GM12892 (cell line): ENCODE data around the gene PRTG.
"Not testable (repeated sequence)": the region's sequence is repeated elsewhere in the genome, so short reads cannot be mapped to it uniquely, and the experiment has no call there.

Experiments
- DNase-seq: peaks from one replicate; pipeline ENCODE4 v3.0.0; 2011; ENCODE audit not compliant: insufficient read length
- FAIRE-seq: peaks from 2 replicates; lab custom pipeline; 2011; peaks lifted over from hg19 to GRCh38; lab: Jason Lieb, UNC
- POLR2A ChIP-seq: IDR thresholded peaks from 2 replicates; pipeline ENCODE4 v1.6.1; 2011; ENCODE audit warnings: low read depth, low read length, control low read depth
- POLR2AphosphoS5 ChIP-seq: IDR thresholded peaks from 2 replicates; pipeline ENCODE4 v1.6.1; 2011; ENCODE audit warnings: low read depth, low read length, control low read depth
- TAF1 ChIP-seq: IDR thresholded peaks from 2 replicates; pipeline ENCODE4 v1.6.1; 2011; ENCODE audit warnings: low read depth, mild to moderate bottlenecking, control low read depth, low read length, borderline replicate concordance

Gene PRTG

GRCh38 chr15:55741833-55742497 lies 987 bp downstream of the PRTG start:
- DNase-seq = no peak

GRCh38 chr15:55740981-55741832 lies 1.7 kb downstream of the PRTG start:
- TF ChIP-seq TAF1 (no peak), POLR2AphosphoS5 (no peak), POLR2A (no peak)
- FAIRE-seq (no peak), DNase-seq (no peak)

More at GRCh38 chr15:55741833-55742497, 987 bp downstream of the PRTG start:
- no peak for FAIRE-seq
- TF ChIP-seq TAF1 = no peak

GRCh38 chr15:55740359-55740878 lies 2.5 kb downstream of the PRTG start:
- FAIRE-seq (no peak), DNase-seq (no peak)
- TF ChIP-seq TAF1 (no peak), POLR2A (no peak), POLR2AphosphoS5 (no peak)

GRCh38 chr15:55739641-55740040 lies 3.3 kb downstream of the PRTG start:
- TF ChIP-seq POLR2A (no peak), TAF1 (no peak), POLR2AphosphoS5 (no peak)
- FAIRE-seq (no peak), DNase-seq (no peak)

GRCh38 chr15:55738715-55739114 lies 4.2 kb downstream of the PRTG start:
- FAIRE-seq (no peak), DNase-seq (no peak)
- TF ChIP-seq TAF1 (no peak), POLR2A (no peak), POLR2AphosphoS5 (no peak)

- FAIRE-seq (no peak), DNase-seq (no peak)
- TF ChIP-seq POLR2AphosphoS5 = no peak
- no peak for TF ChIP-seq POLR2A
- TF ChIP-seq TAF1 = no peak
Observed at GRCh38 chr15:55737373-55737772, 5.6 kb downstream of the PRTG start.

GRCh38 chr15:55736756-55737155 lies 6.2 kb downstream of the PRTG start:
- FAIRE-seq (no peak), DNase-seq (no peak)
- TF ChIP-seq POLR2AphosphoS5 (no peak), POLR2A (no peak), TAF1 (no peak)

- TF ChIP-seq POLR2A (no peak), TAF1 (no peak), POLR2AphosphoS5 (no peak)
- FAIRE-seq = no peak
- DNase-seq = no peak
Observed at GRCh38 chr15:55734641-55735040, 8.3 kb downstream of the PRTG start.

GRCh38 chr15:55733461-55733860 lies 9.5 kb downstream of the PRTG start:
- DNase-seq, FAIRE-seq: not testable (repeated sequence)

- DNase-seq (no peak), FAIRE-seq (no peak)
- no peak for TF ChIP-seq POLR2A
- no peak for TF ChIP-seq TAF1
- no peak for TF ChIP-seq POLR2AphosphoS5
Observed at GRCh38 chr15:55721554-55722185, 21.3 kb downstream of the PRTG start.

- FAIRE-seq = no peak
Observed at GRCh38 chr15:55715355-55716076, 27.4 kb downstream of the PRTG start.

More at GRCh38 chr15:55715355-55716076, 27.4 kb downstream of the PRTG start:
- no peak for DNase-seq
- TF ChIP-seq POLR2A (no peak), TAF1 (no peak), POLR2AphosphoS5 (no peak)
